HL-60 (cell line): ENCODE data around the gene SLA2.
A peak's percentile ranks its signal among the peaks of the same experiment; 100 is the strongest.

Source experiments
- DNase-seq, 2 experiments: peaks; one replicate each; pipeline ENCODE4 v3.0.0-alpha.2; 2010 to 2020; ENCODE audit warnings: low read depth in 1 of 2, low spot score in 1 of 2
- H3K27ac ChIP-seq: fragments of 250-450 bp; sonication (Bioruptor Pico); replicated peaks from 2 replicates; pipeline ENCODE4 v1.5.1; 2020; ENCODE audit warnings: mild to moderate bottlenecking, moderate library complexity
- H3K27me3 ChIP-seq: fragments of 250-450 bp; sonication (Bioruptor Pico); 2 replicates; pipeline ENCODE4 v1.5.1; 2021; ENCODE audit warnings: mild to moderate bottlenecking, moderate library complexity; ENCODE audit not compliant: insufficient read depth, poor library complexity, severe bottlenecking
- H3K4me3 ChIP-seq: replicated peaks from 2 replicates; pipeline ENCODE4 v1.5.1; 2011; ENCODE audit warnings: mild to moderate bottlenecking, control low read depth, low read length; ENCODE audit not compliant: insufficient read depth
- CTCF ChIP-seq: IDR thresholded peaks from one replicate; pipeline ENCODE4 v1.5.1; 2011; ENCODE audit warnings: low read length, control low read depth, inconsistent platforms; ENCODE audit not compliant: insufficient read depth
- GABPA ChIP-seq: IDR thresholded peaks from 2 replicates; pipeline ENCODE4 v1.6.1; 2012; ENCODE audit warnings: low read depth
- POLR2AphosphoS5 ChIP-seq: IDR thresholded peaks from 2 replicates; pipeline ENCODE4 v1.6.1; 2012; ENCODE audit warnings: low read depth
- REST ChIP-seq: IDR thresholded peaks from 2 replicates; pipeline ENCODE4 v1.6.1; 2012; ENCODE audit warnings: low read depth; ENCODE audit not compliant: insufficient replicate concordance
- SPI1 ChIP-seq: IDR thresholded peaks from 2 replicates; pipeline ENCODE4 v1.6.1; 2012; ENCODE audit warnings: low read depth, mild to moderate bottlenecking, borderline replicate concordance

The SLA2 gene

GRCh38 chr20:36587388-36588070, 58.5 kb downstream of the SLA2 start:
- TF ChIP-seq SPI1 (no peak), POLR2AphosphoS5 (0 out of 2 replicates have a peak, but pooled peaks have one; percentile 23)
- no peak overlapping the region for H3K27ac ChIP-seq

GRCh38 chr20:36585410-36586125, 60.4 kb downstream of the SLA2 start:
- DNase-seq = no peak
- Histone ChIP-seq H3K27me3 (no peaks in the 10 kb centered on the region), H3K4me3 (no peak overlapping the region), H3K27ac (no peak overlapping the region)
- no peak for TF ChIP-seq CTCF
- no peak for TF ChIP-seq REST
- TF ChIP-seq POLR2AphosphoS5 = no peak
- no peak for TF ChIP-seq SPI1
- no peak for TF ChIP-seq GABPA

More at GRCh38 chr20:36587388-36588070, 58.5 kb downstream of the SLA2 start:
- no peak for DNase-seq
- H3K27me3 ChIP-seq = no peaks in the 10 kb centered on the region
- H3K4me3 ChIP-seq = no peak overlapping the region

GRCh38 chr20:36584018-36584481, 61.9 kb downstream of the SLA2 start:
- no peak overlapping the region for H3K27ac ChIP-seq
- no peak overlapping the region for H3K4me3 ChIP-seq
- no peak for TF ChIP-seq GABPA
- TF ChIP-seq SPI1 = no peak
- no peak for TF ChIP-seq REST
- no peak for TF ChIP-seq POLR2AphosphoS5
- no peak for TF ChIP-seq CTCF
- DNase-seq = no peak
- no peaks in the 10 kb centered on the region for H3K27me3 ChIP-seq

- no peaks in the 10 kb centered on the region for H3K27me3 ChIP-seq
- no peak overlapping the region for H3K4me3 ChIP-seq
- DNase-seq = no peak
- H3K27ac ChIP-seq = no peak overlapping the region
- TF ChIP-seq GABPA = no peak
- TF ChIP-seq POLR2AphosphoS5 = no peak; the same call in 1 of the 2 replicates
- TF ChIP-seq REST = no peak
- TF ChIP-seq SPI1 = no peak
- no peak for TF ChIP-seq CTCF
Measured at GRCh38 chr20:36582821-36583220, 63.2 kb downstream of the SLA2 start.
